HCEC 1CT (cell line): Measurements from ENCODE around the gene COG2.
"Not testable (repeated sequence)": the region's sequence is repeated elsewhere in the genome, so short reads cannot be mapped to it uniquely, and the experiment has no call there.

Experiments used
- DNase-seq: peaks from one replicate; pipeline ENCODE4 v3.0.0-alpha.2; 2017

The COG2 gene

GRCh38 chr1:230702934-230703678 lies 60.8 kb downstream of the COG2 start:
- no peak for DNase-seq

GRCh38 chr1:230703679-230704385 lies 61.6 kb downstream of the COG2 start:
- DNase-seq = no peak

- DNase-seq = no peak
Observed at GRCh38 chr1:230704830-230705229, 62.5 kb downstream of the COG2 start.

- DNase-seq = no peak
Observed at GRCh38 chr1:230705289-230706019, 63.2 kb downstream of the COG2 start.

GRCh38 chr1:230706020-230706699 lies 63.9 kb downstream of the COG2 start:
- no peak for DNase-seq

GRCh38 chr1:230706887-230707731 lies 64.8 kb downstream of the COG2 start:
- no peak for DNase-seq

- DNase-seq = no peak
Observed at GRCh38 chr1:230707732-230708630, 65.7 kb downstream of the COG2 start.

- DNase-seq = peak; percentile 24
Observed at GRCh38 chr1:230708631-230709580, 66.6 kb downstream of the COG2 start.

- no peak for DNase-seq
Observed at GRCh38 chr1:230709619-230710542, 67.6 kb downstream of the COG2 start.

- no peak for DNase-seq
Observed at GRCh38 chr1:230710543-230710904, 68.2 kb downstream of the COG2 start.

GRCh38 chr1:230711245-230711644 lies 69.0 kb downstream of the COG2 start:
- no peak for DNase-seq

GRCh38 chr1:230712470-230712942 lies 70.2 kb downstream of the COG2 start:
- no peak for DNase-seq

GRCh38 chr1:230713138-230713537 lies 70.9 kb downstream of the COG2 start:
- DNase-seq = no peak

GRCh38 chr1:230713547-230713914 lies 71.2 kb downstream of the COG2 start:
- no peak for DNase-seq

- peak; percentile 78 for DNase-seq
Observed at GRCh38 chr1:230713915-230714764, 71.9 kb downstream of the COG2 start, which contains the start of gene AGT. Gene AGT (minus strand): TSS chr1:230714122. CDS start chr1:230710823, 3,299 bp downstream.

- no peak for DNase-seq
Observed at GRCh38 chr1:230715510-230715909, 73.2 kb downstream of the COG2 start.

GRCh38 chr1:230716453-230716852 lies 74.2 kb downstream of the COG2 start:
- DNase-seq = not testable (repeated sequence)

- peak; percentile 14 for DNase-seq
Observed at GRCh38 chr1:230717251-230717650, 75.0 kb downstream of the COG2 start.
